ACC112 (cell line): Measurements from ENCODE around the gene RASSF5.

ENCODE experiments used
- H2AFZ ChIP-seq: fragments of 200-600 bp; sonication (generic); one replicate; pipeline ENCODE4 v1.6.0; 2017; ENCODE audit warnings: antibody characterized with exemption, low read length; ENCODE audit not compliant: unreplicated experiment
- H3K27ac ChIP-seq: fragments of 200-600 bp; sonication (generic); 2 replicates; pipeline ENCODE4 v1.5.1; 2014; ENCODE audit warnings: low read depth, mild to moderate bottlenecking, antibody characterized with exemption, low read length, moderate library complexity
- H3K27me3 ChIP-seq: fragments of 200-600 bp; sonication (generic); 2 replicates; pipeline ENCODE4 v1.6.1; 2014; ENCODE audit warnings: mild to moderate bottlenecking, antibody characterized with exemption, low read length, moderate library complexity, mixed read lengths; ENCODE audit not compliant: insufficient read depth
- H3K36me3 ChIP-seq: fragments of 200-600 bp; sonication (generic); 2 replicates; pipeline ENCODE4 v1.6.1; 2016; ENCODE audit warnings: mild to moderate bottlenecking, antibody characterized with exemption, low read length, moderate library complexity, mixed read lengths; ENCODE audit not compliant: insufficient read depth
- H3K4me1 ChIP-seq: fragments of 200-600 bp; sonication (generic); one replicate; pipeline ENCODE4 v1.6.1; 2016; ENCODE audit warnings: low read length, mixed read lengths; ENCODE audit not compliant: insufficient read depth, unreplicated experiment, control insufficient read depth
- H3K4me3 ChIP-seq: fragments of 200-600 bp; sonication (generic); 2 replicates; pipeline ENCODE4 v1.5.1; 2014; ENCODE audit warnings: mild to moderate bottlenecking, low read depth, low read length
- H3K79me2 ChIP-seq: fragments of 200-600 bp; sonication (generic); one replicate; pipeline ENCODE4 v1.6.0; 2016; ENCODE audit warnings: low read length; ENCODE audit not compliant: control insufficient read depth, unreplicated experiment, insufficient read depth

Gene RASSF5

DNA sequence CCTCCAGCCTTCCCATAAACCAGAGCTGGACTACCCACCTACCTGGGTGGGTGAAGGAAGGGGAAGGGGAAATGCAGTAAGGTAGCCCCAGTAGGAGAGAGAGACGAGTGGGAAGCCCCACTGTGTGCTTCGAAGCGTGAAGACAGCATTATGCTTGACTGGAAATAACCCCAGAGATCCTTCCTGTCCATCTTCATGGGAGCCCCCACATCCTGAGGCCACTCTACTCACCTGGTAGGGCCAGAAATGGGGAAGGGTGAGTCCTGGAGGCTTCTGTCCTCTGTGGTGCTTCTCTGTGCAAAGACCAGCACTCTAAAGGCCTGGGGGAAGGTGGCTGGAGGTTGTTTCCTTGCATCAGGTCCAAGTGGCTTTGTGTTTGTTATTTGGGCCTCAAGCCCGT is 10.0 kb upstream of the RASSF5 start:
- Histone ChIP-seq H3K36me3 (peaks cover 9% of the 10 kb centered on the region), H3K27ac (no peak overlapping the region), H3K79me2 (no peaks in the 10 kb centered on the region), H2AFZ (no peak overlapping the region), H3K4me1 (peaks cover 31% of the 10 kb centered on the region), H3K27me3 (no peaks in the 10 kb centered on the region), H3K4me3 (no peak overlapping the region)

GRCh38 chr1:206497774-206498173 is 9.6 kb upstream of the RASSF5 start:
- Histone ChIP-seq H3K36me3 (0 out of 2 replicates have a peak, but pooled peaks cover 6% of the 10 kb centered on the region), H3K4me3 (no peak overlapping the region), H3K27me3 (no peaks in the 10 kb centered on the region), H2AFZ (no peak overlapping the region), H3K27ac (no peak overlapping the region), H3K4me1 (peaks cover 31% of the 10 kb centered on the region), H3K79me2 (no peaks in the 10 kb centered on the region)

DNA sequence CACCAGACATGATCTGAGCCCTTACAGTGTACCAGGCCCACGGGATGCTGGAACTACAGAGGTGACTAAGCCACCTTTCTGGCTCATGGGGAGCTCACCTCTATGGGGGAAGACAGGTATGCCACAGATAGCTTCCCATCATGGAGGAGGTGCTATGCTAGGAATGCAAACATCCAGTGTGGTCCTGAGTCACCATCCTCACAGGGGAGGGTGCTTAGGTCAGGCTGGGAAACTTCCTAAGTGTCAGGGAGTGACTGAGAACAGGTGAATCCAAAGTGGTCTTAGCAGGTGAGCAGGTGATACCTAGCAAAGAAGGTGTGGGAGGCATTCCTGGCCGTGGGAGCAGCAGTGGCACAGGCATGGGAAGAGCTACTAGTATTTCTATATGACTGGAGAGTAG is 8.6 kb upstream of the RASSF5 start:
- Histone ChIP-seq H3K4me3 (no peak overlapping the region), H3K27me3 (no peaks in the 10 kb centered on the region), H3K36me3 (no peaks in the 10 kb centered on the region), H3K4me1 (peaks cover 39% of the 10 kb centered on the region), H3K79me2 (no peaks in the 10 kb centered on the region), H3K27ac (no peak overlapping the region), H2AFZ (no peak overlapping the region)

DNA sequence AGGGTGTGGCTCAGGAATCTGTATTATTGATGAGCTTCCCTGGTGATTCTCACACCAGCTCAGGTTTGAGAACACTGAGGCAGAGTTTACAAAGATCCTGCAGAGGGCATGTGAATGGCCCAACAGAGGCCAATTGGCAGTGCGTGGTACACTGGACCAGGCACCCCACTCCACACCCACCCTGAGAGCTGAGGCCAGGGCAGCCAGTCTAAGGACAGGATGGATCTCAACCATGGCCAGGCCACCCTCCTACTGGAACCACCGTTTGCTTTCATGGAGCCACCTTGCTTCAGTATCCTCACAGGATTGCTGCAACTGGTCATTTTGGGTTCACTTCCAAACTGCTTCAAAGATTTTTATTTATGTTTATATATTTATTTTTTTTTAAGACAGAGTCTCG is 7.3 kb upstream of the RASSF5 start:
- no peak overlapping the region for H3K27ac ChIP-seq
- no peak overlapping the region for H2AFZ ChIP-seq
- no peaks in the 10 kb centered on the region for H3K27me3 ChIP-seq
- H3K4me1 ChIP-seq = peaks cover 50% of the 10 kb centered on the region
- H3K36me3 ChIP-seq = no peaks in the 10 kb centered on the region
- no peak overlapping the region for H3K4me3 ChIP-seq
- no peaks in the 10 kb centered on the region for H3K79me2 ChIP-seq

GRCh38 chr1:206501881-206502280 is 5.5 kb upstream of the RASSF5 start:
- Histone ChIP-seq H3K4me3 (no peak overlapping the region), H3K4me1 (peaks cover 42% of the 10 kb centered on the region), H3K27me3 (peaks cover 7% of the 10 kb centered on the region)

GRCh38 chr1:206502403-206502802 is 4.9 kb upstream of the RASSF5 start:
- Histone ChIP-seq H3K4me3 (no peak overlapping the region), H2AFZ (no peak overlapping the region), H3K27ac (no peak overlapping the region), H3K4me1 (peaks cover 41% of the 10 kb centered on the region), H3K36me3 (no peaks in the 10 kb centered on the region), H3K27me3 (peaks cover 10% of the 10 kb centered on the region), H3K79me2 (no peaks in the 10 kb centered on the region)

More at GRCh38 chr1:206501881-206502280, 5.5 kb upstream of the RASSF5 start:
- Histone ChIP-seq H2AFZ (no peak overlapping the region), H3K36me3 (no peaks in the 10 kb centered on the region), H3K79me2 (no peaks in the 10 kb centered on the region), H3K27ac (peak overlapping the region; percentile 78; the same call in 1 of the 2 replicates)

- H3K4me3 ChIP-seq = no peak overlapping the region
- H3K79me2 ChIP-seq = no peaks in the 10 kb centered on the region
- peaks cover 13% of the 10 kb centered on the region for H3K27me3 ChIP-seq
- no peaks in the 10 kb centered on the region for H3K36me3 ChIP-seq
- H3K27ac ChIP-seq = no peak overlapping the region
- peaks cover 41% of the 10 kb centered on the region for H3K4me1 ChIP-seq
- H2AFZ ChIP-seq = no peak overlapping the region
These were observed 4.5 kb upstream of the RASSF5 start for GRCh38 chr1:206502812-206503211.

GRCh38 chr1:206503591-206504362 is 3.6 kb upstream of the RASSF5 start:
- Histone ChIP-seq H3K4me3 (no peak overlapping the region; the same call in 1 of the 2 replicates), H3K27me3 (peaks cover 23% of the 10 kb centered on the region), H3K27ac (peak overlapping the region; percentile 86), H3K79me2 (no peaks in the 10 kb centered on the region), H3K4me1 (peaks cover 41% of the 10 kb centered on the region), H3K36me3 (no peaks in the 10 kb centered on the region), H2AFZ (no peak overlapping the region)

DNA sequence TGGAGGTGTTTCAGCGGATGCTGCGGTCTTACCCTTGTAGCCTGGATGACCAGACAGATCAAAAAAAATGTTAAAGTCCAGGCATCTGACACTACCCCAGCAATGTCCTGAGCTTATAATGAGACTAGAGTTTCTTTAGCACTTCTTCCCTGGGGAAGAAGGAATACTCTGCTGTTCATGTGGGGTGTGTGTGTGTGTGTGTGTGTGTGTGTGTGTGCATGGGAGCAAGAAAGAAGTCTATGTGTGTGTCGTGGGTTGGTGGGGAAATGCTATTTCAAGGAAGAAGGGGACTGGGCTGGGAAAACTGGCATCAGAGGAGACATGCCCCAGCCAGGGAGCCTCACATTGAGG is 3.0 kb upstream of the RASSF5 start:
- H3K36me3 ChIP-seq = no peaks in the 10 kb centered on the region
- peaks cover 26% of the 10 kb centered on the region for H3K27me3 ChIP-seq
- no peak overlapping the region for H3K4me3 ChIP-seq
- H3K27ac ChIP-seq = peak overlapping the region; percentile 36; the same call in 1 of the 2 replicates
- H3K79me2 ChIP-seq = no peaks in the 10 kb centered on the region
- H2AFZ ChIP-seq = no peak overlapping the region
- peaks cover 41% of the 10 kb centered on the region for H3K4me1 ChIP-seq

DNA sequence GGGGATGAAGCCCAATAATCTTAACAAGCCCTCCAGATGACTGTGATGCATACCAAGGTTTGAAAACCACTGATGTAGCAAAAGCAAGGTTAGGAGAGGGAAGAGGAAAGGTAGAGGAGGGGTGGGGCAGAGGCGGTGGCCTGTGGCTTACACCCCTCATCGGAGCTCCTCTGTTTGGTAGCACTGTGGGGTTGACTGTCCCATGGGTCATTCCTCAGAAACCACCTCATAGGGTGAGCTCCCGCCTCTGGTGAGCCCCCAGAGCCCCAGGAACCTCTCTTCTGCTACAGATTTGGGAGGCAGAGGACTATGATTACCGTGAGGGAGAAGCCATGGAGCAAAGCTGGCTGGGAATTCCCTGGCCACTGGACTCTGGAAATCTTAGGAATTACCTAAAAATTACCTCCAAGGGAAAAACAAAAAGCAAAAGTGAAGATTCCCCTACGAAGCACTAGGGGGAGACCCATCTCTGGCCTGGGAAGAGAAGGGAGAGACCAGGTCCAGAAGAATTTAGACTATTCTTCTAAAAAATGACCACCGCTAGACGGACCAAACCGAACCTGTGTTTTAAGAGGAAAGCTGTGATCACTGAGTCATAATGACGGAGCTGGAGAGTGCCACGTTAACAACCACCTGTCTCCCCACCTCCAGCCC is 1.5 kb upstream of the RASSF5 start:
- no peaks in the 10 kb centered on the region for H3K36me3 ChIP-seq
- H3K27ac ChIP-seq = no peak overlapping the region
- peaks cover 39% of the 10 kb centered on the region for H3K4me1 ChIP-seq
- no peak overlapping the region for H3K4me3 ChIP-seq
- H2AFZ ChIP-seq = no peak overlapping the region
- H3K27me3 ChIP-seq = peaks cover 26% of the 10 kb centered on the region
- no peaks in the 10 kb centered on the region for H3K79me2 ChIP-seq
